Activated naive CD8-positive, alpha-beta T cell treated with anti-CD3 and anti-CD28 coated beads, Interleukin-2, amount 50 U/mL, for 16 hours (primary cell): Measurements from ENCODE around the gene RPS27L.
"Not testable (repeated sequence)": the region's sequence is repeated elsewhere in the genome, so short reads cannot be mapped to it uniquely, and the experiment has no call there.

ENCODE experiments used
- DNase-seq: peaks from one replicate; pipeline ENCODE4 v3.0.0-alpha.2; 2020; ENCODE audit warnings: low read depth, low spot score

The RPS27L gene

GRCh38 chr15:63140936-63141335 is 16.3 kb downstream of the RPS27L start:
- DNase-seq, result no peak

- DNase-seq, result no peak
These were observed 20.5 kb downstream of the RPS27L start for GRCh38 chr15:63136742-63137141.

GRCh38 chr15:63135804-63136203 is 21.5 kb downstream of the RPS27L start:
- no peak for DNase-seq

GRCh38 chr15:63135281-63135680 is 22.0 kb downstream of the RPS27L start:
- no peak for DNase-seq

GRCh38 chr15:63134245-63134985 is 22.9 kb downstream of the RPS27L start:
- DNase-seq, result no peak

- DNase-seq, result no peak
These were observed 23.5 kb downstream of the RPS27L start for GRCh38 chr15:63133786-63134185.

GRCh38 chr15:63126726-63127125 is 30.6 kb downstream of the RPS27L start:
- no peak for DNase-seq

GRCh38 chr15:63124506-63124905 is 32.8 kb downstream of the RPS27L start:
- no peak for DNase-seq

- peak; percentile 48 for DNase-seq
These were observed 35.0 kb downstream of the RPS27L start for GRCh38 chr15:63122002-63122875.

GRCh38 chr15:63121382-63122001 is 35.8 kb downstream of the RPS27L start, which contains the start of gene LACTB:
Gene LACTB, plus strand, starts transcription at chr15:63121861. Its CDS starts 11 bp downstream, at chr15:63121872.
- peak; percentile 60 for DNase-seq

GRCh38 chr15:63118854-63119253 is 38.4 kb downstream of the RPS27L start:
- no peak for DNase-seq

- no peak for DNase-seq
These were observed 42.8 kb downstream of the RPS27L start for GRCh38 chr15:63114465-63114864.

GRCh38 chr15:63112871-63113270 is 44.4 kb downstream of the RPS27L start:
- DNase-seq, result no peak

GRCh38 chr15:63111481-63111880 is 45.8 kb downstream of the RPS27L start:
- no peak for DNase-seq

GRCh38 chr15:63110428-63111026 is 46.8 kb downstream of the RPS27L start:
- no peak for DNase-seq

GRCh38 chr15:63109920-63110319 is 47.4 kb downstream of the RPS27L start:
- no peak for DNase-seq

- DNase-seq, result no peak
These were observed 47.8 kb downstream of the RPS27L start for GRCh38 chr15:63109498-63109897.

- no peak for DNase-seq
These were observed 49.3 kb downstream of the RPS27L start for GRCh38 chr15:63107895-63108546.

- not testable (repeated sequence) for DNase-seq
These were observed 51.9 kb downstream of the RPS27L start for GRCh38 chr15:63105354-63105753.

GRCh38 chr15:63104727-63105126 is 52.5 kb downstream of the RPS27L start:
- DNase-seq, result no peak

GRCh38 chr15:63103416-63103815 is 53.9 kb downstream of the RPS27L start:
- no peak for DNase-seq
